22Rv1 (cell line): ENCODE results near the gene HOXD10.

Source experiments
- ZFX ChIP-seq: fragments of 450-650 bp; IDR thresholded peaks from 2 replicates; pipeline ENCODE4 v1.6.1; 2017; ENCODE audit warnings: antibody characterized with exemption, borderline replicate concordance
- TF ChIP-seq, protein P1 (sequence below): fragments of 450-650 bp; IDR thresholded peaks from 2 replicates; pipeline ENCODE4 v1.5.1; 2017; ENCODE audit warnings: mild to moderate bottlenecking

DNA sequence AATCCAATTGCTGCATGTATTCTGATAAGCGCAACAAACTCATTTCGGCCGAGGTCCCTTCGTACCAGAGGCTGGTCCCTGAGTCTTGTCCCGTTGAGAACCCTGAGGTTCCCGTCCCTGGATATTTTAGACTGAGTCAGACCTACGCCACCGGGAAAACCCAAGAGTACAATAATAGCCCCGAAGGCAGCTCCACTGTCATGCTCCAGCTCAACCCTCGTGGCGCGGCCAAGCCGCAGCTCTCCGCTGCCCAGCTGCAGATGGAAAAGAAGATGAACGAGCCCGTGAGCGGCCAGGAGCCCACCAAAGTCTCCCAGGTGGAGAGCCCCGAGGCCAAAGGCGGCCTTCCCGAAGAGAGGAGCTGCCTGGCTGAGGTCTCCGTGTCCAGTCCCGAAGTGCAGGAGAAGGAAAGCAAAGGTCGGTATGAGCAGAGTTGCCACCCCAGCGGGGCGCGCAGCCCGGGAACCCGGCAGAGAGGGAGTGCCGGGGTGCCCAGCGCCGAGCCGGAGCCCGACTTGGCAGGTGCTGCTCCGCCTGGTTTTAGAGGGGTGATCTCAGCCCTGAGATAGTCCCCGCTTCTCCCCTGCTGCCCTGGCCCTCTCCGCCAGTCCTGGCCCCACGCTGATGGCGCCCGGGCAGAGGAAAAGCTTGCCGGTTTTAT is 714 bp downstream of the HOXD10 start:
- TF ChIP-seq, protein P1, sequence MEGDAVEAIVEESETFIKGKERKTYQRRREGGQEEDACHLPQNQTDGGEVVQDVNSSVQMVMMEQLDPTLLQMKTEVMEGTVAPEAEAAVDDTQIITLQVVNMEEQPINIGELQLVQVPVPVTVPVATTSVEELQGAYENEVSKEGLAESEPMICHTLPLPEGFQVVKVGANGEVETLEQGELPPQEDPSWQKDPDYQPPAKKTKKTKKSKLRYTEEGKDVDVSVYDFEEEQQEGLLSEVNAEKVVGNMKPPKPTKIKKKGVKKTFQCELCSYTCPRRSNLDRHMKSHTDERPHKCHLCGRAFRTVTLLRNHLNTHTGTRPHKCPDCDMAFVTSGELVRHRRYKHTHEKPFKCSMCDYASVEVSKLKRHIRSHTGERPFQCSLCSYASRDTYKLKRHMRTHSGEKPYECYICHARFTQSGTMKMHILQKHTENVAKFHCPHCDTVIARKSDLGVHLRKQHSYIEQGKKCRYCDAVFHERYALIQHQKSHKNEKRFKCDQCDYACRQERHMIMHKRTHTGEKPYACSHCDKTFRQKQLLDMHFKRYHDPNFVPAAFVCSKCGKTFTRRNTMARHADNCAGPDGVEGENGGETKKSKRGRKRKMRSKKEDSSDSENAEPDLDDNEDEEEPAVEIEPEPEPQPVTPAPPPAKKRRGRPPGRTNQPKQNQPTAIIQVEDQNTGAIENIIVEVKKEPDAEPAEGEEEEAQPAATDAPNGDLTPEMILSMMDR: no peak
- TF ChIP-seq ZFX: no peak
